HG03280 (cell line): Measurements from ENCODE around the gene FBXO7.

Source experiments
- ATAC-seq: cut with Tn5 transposase; IDR thresholded peaks from one replicate; pipeline ENCODE4 v1.9.1; 2021; ENCODE audit warnings: mild to moderate bottlenecking, moderate library complexity; ENCODE audit not compliant: unreplicated experiment

FBXO7 gene

GRCh38 chr22:32489377-32489776, 14.8 kb downstream of the FBXO7 start:
- no peak for ATAC-seq

- ATAC-seq = no peak
These were observed 15.7 kb downstream of the FBXO7 start for GRCh38 chr22:32490279-32490678.

GRCh38 chr22:32492111-32492510, 17.5 kb downstream of the FBXO7 start:
- no peak for ATAC-seq

- no peak for ATAC-seq
These were observed 18.9 kb downstream of the FBXO7 start for GRCh38 chr22:32493551-32493950.

- ATAC-seq = no peak
These were observed 20.4 kb downstream of the FBXO7 start for GRCh38 chr22:32494971-32495370.

- ATAC-seq = no peak
These were observed 25.1 kb downstream of the FBXO7 start for GRCh38 chr22:32499666-32500065.

GRCh38 chr22:32501836-32502752, 27.5 kb downstream of the FBXO7 start:
- no peak for ATAC-seq

GRCh38 chr22:32509045-32509444, 34.4 kb downstream of the FBXO7 start:
- no peak for ATAC-seq

GRCh38 chr22:32511274-32511673, 36.7 kb downstream of the FBXO7 start:
- ATAC-seq = no peak

- no peak for ATAC-seq
These were observed 37.2 kb downstream of the FBXO7 start for GRCh38 chr22:32511776-32512175.

GRCh38 chr22:32512267-32512982, 37.8 kb downstream of the FBXO7 start:
- ATAC-seq = no peak

- no peak for ATAC-seq
These were observed 40.5 kb downstream of the FBXO7 start for GRCh38 chr22:32515084-32515483.

- no peak for ATAC-seq
These were observed 42.9 kb downstream of the FBXO7 start for GRCh38 chr22:32517488-32517887.

GRCh38 chr22:32517921-32518320, 43.3 kb downstream of the FBXO7 start:
- no peak for ATAC-seq

- ATAC-seq = no peak
These were observed 43.8 kb downstream of the FBXO7 start for GRCh38 chr22:32518381-32518780.

GRCh38 chr22:32518848-32519247, 44.2 kb downstream of the FBXO7 start:
- no peak for ATAC-seq

GRCh38 chr22:32520612-32521011, 46.0 kb downstream of the FBXO7 start:
- no peak for ATAC-seq

- no peak for ATAC-seq
These were observed 47.6 kb downstream of the FBXO7 start for GRCh38 chr22:32522237-32522636.

GRCh38 chr22:32527756-32528155, 53.1 kb downstream of the FBXO7 start:
- no peak for ATAC-seq

- no peak for ATAC-seq
These were observed 53.7 kb downstream of the FBXO7 start for GRCh38 chr22:32528316-32528715.

GRCh38 chr22:32528984-32529982, 54.7 kb downstream of the FBXO7 start:
- no peak for ATAC-seq
